HCEC 1CT (cell line): ENCODE measurements around the gene SSX2IP.

Source experiments
- DNase-seq: peaks from one replicate; pipeline ENCODE4 v3.0.0-alpha.2; 2017

The SSX2IP gene

DNA sequence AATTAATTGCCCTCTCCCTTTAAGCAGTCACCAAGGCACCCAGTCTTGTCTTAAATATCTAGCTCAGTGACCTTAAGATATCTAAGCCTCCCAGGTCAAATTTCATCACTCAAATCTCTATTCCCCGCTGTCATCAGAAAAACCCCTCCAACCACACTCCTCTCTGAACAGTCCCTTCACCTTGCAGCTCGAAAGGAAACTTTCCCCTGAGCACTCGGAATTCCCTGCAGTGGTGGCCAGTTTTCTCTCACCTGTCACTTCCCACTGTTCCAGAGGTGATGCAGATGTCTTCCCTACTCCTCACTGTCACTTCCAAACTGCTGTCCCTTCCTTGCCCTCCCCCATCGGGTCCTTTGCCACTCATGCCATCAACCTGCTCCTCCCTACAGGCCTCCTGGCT, 15.3 kb upstream of the SSX2IP start:
- DNase-seq, result no peak

DNA sequence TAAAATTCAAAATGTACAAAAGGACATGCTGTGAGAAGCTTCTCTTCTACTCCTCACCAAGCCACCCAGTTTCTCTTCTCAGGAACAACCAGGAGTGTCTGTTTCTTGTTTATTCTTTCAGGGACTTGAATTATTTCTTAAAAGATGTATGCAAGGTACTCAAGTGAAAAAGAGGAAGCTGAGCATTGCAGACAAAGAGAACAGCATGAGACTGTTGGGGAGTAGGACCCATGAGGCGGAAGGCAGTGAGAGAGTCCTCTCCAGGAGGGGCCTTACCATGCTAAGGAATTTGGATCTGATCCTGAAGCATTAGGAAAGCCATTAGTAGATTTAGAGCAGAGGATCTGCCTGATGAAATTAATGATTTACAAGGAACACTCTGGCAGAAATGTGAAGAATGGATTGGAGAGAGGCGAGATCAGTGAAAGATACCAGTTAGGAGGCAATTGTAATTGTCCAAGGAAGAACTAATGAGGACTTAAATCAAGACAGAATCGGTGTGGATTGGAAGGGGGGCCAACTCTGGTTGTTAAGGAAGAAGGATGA, 14.7 kb upstream of the SSX2IP start:
- no peak for DNase-seq

DNA sequence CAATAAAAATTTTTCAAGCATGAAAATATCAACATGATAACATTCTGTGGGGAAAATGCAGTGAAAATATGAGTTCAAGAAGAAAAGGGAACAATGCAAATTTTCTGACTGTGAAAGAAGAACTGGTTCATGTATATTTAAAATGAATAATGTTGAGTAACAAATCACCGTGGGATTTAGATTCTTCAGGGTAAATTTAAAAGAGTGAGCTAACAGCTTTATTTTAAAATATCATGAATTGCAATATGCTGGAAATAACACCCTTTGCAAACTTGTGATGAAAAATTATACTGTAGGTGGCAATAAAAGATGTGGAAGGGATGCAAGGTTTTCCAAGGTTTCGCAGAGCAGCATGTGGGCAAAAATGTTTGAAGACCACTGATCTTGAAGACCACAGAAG, 13.2 kb upstream of the SSX2IP start:
- no peak for DNase-seq

DNA sequence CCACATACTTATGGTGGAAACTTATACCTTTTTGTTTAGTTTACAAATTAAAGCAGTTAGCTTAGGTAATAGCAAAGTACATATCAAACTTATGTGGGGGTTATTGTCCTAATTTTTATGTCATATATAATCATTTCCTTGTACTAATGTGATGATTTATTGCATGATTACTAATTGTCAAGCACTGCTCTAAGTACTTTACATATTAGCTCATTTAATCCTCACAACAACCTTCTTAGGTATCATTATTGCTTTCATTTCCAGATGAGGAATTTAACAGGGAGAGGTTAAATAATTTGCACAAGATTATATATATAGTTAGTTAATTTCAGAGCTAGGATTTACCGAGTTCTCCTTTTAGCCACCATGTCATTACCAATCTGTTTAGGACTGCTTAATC, 11.9 kb upstream of the SSX2IP start:
- no peak for DNase-seq

DNA sequence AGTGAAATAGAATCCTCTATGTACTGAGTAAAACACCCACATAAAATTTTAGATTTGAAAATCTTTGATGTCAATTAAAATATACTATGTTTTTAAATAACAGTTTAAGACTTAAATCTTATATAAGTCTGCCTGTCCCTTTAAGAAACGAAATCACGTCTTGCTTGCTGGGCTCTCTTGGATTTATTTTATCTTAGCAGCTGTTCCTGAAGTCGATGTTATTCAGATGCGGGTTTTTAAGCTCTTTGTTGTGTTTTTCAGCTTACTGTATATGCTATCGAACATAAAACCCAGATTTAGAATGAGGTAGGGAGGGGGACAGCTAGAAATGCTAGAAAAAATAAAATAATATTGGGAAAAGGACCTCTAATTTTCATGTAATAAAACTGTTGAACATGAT, 11.1 kb upstream of the SSX2IP start:
- DNase-seq, result peak; percentile 17

DNA sequence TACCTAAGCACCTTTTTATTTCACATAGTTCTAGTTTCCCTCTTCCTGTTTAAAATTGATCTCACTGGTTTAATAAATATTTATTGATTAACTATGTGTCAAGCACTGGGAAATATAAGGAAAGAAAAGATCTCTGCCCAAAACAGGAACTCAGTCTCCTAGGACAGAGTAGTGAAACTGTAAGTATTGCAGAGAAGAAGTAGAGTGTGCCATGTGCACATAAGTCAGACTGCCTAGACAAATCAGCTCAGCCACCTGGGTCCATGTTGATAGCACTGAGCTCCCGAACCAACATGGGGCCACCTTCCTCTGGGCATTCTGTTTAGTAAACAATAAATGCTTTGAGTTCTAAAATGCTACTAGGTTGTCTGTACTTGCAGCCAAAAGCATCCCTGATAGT, 9.8 kb upstream of the SSX2IP start:
- no peak for DNase-seq

DNA sequence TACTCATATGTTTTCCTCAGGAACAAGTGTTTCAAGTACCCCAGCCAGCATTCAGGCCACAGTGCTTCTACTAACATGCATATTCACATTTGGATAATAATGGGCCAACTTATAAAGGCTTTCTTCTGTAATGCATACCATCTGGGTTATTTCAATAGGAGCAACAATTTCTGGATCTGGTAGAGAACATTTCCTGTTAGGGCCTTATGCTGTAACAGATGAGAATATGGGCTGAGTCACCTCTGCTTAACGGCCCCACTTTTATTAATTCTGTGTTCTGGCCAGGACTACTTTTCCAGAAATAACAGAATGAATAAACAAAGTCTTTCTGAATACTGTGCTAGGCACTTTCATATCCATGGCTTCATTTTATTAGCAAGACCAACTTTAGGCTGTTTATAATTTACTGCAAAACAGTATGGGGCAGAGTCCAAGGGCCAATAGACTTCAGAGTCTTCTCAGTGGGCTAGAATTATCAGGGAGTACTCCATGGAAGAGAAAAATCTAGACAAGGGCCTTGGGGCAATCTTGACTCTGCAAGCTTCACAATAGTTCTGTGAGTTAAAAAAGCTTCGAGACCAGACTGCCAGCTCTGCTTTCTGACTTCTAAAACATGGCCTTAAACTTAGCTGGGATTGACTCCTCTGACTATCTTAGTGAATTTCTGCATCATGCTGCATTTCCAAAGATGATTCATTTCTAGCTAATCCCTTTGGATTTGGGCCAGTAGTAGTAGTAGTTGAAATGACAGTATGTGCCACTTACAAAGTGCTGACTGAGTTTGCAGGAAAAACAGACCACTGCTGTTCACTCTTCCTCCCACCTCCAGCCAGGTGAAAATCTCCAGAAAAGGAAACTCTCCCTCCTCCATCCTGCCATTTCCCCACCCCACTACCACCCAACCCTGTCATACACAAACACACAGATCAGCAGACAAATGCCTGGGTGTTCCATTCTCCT, 8.2 kb upstream of the SSX2IP start:
- peak; percentile 95 for DNase-seq

DNA sequence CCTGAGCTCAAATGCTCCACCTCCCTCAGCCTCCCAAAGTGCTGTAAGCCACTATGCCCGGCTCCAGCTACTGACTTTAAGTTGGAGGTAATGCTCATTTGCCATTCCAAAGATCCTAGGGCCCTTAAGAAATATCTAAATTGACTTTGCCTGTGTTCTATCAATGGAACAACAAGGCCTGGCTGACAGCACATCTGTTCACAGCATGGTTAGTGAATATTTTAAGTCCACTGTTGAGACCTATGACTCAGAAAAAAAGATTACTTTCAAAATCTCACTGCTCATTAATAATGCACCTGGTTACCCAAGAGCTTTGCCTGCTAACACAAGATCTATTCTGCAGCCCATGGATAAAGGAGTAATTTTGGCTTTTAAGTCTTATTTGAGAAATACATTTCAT, 3.5 kb upstream of the SSX2IP start:
- DNase-seq, result peak; percentile 53

DNA sequence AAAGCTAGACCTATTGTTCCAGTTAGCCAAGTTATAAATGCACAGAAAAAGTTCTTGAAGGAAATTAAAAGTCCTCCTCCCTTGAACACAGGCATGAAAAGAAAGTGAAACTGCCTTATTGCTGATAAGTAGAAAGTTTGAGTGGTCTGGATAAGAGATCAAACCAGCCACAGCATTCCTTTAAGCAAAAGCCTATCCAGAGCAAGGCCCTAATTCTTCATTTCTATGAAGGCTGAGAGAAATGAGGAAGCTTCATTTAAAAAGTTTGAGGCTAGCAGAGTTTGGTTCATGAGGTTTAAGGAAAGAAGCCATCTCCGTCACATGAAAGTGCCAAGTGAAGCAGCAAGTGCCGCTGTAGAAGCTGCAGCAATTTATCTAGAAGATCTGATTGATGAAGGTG, 2.7 kb upstream of the SSX2IP start:
- DNase-seq, result no peak

DNA sequence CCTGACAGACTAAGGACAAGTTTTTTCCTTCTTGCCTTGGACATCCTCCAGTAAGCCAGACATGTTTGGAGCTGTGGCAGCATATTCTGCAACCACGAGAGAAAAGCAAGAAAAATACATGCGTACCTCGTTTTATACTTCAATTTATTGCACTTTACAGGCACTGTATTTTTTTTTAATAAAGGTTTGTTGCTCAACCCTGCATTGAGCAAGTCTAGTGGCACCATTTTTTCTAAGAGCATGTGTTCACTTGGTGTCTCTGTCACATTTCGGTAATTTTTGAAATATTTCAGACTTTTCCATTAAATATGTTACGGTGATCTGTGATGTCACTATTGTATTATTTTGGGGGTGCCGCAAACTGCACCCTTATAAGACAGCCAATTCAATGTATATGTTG, 2.1 kb upstream of the SSX2IP start:
- DNase-seq, result no peak

DNA sequence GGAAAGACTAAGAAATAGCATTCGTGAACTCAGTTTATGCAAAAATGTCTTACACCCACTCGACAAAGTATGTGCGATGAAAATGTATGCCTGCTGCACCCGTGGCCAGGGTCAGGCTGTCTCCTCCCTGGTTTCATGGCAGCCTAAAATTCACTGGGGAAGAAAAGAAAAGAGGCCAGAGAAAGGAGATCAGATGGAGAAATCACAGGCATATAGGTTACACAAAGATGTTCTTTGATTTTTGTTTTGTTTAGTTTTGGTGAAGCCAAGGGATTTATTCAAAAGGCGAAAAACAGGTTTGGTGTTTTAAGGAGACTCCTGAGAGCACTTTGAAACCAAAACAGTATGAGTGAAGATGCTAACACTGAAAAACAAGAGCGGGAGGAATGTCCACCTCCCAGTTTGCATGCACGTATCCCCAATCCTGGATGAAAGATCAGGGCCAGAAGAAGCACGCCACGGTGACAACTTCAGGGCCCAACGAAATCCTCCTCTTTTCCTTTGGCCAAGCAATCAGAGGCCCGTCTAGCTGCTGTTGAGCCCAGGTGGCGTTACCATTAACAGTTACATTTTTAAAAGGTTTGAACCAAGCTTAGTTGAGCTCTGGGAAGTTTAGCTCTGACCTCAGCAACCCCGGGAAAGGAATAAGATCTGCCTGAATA, 992 bp upstream of the SSX2IP start:
- DNase-seq, result no peak

DNA sequence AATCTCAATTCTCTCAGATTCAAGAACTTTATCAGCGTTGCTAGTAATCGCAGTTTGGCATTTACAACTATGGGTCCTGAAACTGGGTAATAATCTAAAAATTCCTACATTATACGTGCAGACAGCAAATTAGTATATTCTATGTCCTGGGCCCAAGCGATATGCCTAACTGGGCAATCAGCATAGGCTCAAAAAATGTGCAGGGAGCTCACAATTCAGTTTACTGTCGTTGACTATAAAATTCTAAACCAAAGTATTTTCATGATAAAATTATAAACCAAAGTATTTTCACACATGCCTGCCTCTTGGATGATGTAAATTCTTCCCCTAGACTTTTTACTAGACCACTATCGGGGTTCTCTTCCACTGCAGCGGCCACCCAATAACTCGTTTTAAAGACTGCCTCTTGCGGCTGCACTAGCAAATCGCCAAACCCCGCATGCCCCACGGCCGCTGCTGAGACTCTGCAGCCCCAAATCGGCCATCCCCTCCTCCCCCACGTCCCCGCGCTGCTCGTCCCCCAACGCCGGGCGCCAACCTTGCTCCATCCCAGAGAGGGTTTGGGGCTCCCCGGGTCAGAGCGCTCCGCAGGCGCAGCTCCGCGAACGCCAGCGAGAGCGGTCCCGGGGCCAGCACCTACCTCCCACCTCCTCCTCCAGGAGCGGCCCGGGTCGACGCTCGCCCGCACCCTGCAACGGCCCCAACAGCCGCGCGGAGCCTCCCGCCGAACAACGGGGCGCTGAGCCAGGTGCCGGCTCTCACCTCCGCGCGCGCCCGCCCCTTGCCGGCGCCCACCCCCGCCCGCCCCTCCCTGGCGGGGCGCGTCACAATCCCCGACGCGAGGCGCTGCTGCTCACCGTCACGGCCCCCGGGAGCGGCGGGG, 506 bp downstream of the SSX2IP start:
- peak; percentile 71 for DNase-seq

DNA sequence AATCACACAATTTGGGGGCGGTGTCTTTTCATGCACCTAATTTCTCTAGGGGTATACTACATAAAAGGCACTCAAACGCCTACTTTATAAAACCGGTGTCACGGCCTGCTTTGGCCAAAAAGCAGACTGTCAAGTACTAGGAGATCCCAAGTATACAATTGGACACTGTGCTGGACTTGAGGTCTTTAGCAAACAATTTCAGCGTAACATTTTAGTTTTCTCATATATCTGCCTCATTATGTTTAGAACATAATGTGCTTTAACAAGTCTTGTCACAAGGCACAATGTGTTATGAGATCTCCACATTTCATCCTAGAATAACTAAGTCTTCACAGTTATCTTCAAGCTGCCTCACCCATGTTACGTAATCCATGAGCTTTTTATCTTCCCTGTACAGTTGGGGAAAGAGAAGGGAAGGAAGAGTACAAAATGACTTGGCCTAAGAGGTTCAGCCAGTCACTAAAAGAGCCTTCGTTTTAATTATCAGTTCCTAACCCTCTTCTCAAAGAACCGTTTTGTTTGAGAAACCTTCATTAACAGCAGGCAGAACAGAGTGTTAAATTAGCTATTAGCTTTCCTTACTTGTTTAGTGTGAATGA, 1.7 kb downstream of the SSX2IP start:
- DNase-seq, result no peak

DNA sequence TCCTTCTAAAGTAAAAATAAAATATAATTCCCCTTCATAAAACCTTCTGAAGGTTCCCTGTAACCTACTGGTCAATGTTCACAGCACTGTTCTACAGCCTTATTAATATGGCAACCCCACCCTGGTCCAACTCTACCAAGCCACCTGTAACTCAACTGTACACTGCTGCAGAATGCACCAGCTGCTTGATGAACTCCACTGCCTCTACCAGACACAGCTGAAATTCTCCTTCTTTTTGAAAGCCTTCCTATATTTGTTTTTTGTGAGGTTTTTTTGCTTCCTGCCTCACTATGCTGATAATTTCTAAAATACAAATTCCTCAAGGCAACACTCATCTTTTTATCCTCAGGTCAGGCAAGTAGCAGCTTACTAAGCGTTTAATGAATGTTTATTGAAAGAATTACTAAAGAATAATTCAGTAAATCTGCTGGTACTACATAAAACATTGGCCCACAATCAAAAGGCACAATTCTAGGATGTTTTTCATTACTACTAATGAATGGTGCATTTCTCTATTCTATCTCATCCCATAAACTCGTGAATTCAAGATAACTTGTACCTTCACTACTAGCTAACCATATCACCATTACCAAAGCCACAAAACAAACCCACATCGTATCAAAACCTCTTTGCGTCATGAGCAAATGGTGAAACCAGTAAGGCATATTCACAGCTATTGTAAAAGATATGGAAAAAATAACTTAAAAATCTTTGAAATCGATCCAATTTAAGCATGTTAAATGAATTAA, 2.4 kb downstream of the SSX2IP start:
- DNase-seq, result peak; percentile 39

DNA sequence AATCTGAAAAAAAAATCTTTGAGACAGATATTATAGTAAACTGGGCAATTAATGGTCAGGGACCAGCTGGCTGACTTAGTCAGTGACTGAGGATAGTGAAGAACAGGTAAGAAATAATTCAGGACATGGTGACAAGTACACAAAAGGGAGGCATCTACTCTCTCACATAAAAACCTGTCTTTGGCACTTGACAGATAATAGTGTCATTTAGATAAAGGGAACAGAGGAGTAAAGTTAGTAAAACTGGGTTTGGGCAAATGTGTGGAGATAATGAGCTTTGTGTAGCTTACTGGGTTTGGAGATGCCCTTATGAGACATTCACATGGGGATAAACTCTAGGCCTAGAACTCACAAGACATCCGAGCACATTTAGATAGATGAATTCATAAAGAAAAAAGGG, 4.0 kb downstream of the SSX2IP start:
- DNase-seq, result no peak

DNA sequence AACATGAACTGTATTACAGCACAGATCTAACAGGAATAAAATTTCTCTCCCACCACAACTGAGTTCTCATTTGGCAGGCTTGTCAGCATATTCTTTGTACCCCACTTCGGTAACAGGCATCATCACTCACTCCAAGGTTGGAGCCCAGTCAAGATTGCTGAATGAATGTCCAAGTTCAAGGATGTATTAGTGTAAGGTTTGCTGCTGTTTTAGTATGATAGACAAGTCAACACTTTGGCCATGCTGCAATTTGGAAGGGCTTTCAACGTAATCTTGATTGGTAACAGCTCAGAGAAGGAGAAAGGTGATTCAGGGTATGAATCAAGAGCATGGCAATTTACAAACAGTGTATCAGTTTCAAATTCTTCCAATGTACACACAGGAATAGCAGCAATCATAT, 6.8 kb downstream of the SSX2IP start:
- no peak for DNase-seq

DNA sequence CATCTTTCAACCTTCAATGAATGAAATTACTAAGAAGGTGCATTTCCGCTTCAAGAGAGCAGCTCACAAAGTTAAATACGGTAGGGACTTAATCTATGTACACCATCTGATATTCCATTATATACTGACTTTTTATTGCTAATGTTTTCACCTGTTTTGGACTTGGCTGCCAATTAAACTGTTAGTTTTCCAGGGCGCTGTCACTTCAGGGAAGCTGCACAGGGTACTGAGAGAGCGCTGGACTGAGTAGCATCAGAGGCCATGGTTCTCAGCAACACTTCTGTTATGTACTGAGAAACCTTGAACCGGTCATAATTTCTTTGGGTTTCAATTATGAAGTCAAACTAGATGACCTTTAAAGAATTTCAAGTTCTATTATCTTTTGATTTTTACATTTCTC, 8.2 kb downstream of the SSX2IP start:
- no peak for DNase-seq

DNA sequence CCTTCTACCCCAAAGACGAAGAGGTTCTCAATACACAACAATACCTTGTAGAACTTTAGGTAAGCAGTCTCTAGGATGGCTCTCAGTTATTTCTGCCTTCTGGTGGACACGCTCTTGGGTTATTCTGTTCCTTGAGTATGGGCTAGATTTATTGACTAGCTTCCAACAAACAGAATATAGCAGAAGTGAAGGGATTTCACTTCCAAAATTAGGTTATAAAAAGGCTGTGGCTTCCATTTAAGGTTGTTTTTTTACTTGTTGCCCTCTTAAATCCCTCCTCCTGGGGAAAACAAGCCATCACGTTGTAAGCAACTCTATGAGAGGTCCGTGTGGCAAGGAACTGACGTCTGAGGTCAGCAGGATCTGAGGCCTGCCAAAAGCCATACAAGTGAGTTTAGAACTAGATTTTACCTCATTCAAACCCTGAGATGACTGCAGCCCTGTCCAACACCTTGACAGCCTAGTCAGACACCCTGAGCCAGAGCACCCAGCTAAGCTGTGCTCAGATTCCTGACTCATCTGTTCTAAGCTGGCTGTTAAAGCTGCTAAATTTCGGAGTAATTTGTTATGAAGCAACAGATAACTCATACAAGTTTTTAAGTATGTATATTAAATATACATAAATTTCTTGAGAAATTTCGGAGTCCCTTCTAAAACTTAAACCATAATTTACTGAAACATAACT, 12.7 kb downstream of the SSX2IP start:
- no peak for DNase-seq

DNA sequence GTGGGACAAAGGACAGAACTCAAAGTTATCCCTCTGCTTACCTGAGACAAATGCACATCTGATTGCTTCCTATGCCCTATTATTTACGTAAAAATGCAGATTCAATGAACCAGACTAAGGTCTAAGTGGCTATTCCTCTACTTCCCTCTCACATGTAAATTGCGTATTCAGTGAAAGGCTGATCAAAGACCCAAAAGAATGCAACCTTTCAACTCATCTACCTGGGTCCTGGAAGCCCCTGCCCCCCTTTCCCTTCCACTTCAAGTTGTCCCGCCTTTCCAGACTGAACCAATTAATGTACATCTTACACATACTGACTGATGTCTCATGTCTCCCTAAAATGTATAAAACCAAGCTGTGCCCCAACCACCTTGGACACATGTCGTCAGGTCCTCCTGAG, 14.6 kb downstream of the SSX2IP start:
- DNase-seq, result no peak

DNA sequence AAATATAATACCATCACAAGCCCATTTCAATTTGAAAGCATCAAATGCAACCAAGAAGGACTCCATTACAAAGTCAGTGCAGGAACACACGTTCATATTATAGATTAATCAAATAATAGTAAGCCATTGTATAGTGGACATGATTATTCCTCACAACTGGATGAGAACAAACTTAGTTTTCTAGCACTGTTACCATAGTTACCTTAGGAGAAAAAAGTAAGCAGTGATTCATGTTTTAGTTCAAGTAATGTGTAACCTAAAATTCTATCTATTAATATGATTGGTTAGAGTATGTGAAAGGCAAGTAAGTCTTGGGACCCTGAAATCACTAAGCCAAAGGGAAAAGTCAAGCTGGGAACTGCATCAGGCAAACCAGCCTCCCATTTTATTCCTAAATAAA, 15.2 kb downstream of the SSX2IP start:
- no peak for DNase-seq

DNA sequence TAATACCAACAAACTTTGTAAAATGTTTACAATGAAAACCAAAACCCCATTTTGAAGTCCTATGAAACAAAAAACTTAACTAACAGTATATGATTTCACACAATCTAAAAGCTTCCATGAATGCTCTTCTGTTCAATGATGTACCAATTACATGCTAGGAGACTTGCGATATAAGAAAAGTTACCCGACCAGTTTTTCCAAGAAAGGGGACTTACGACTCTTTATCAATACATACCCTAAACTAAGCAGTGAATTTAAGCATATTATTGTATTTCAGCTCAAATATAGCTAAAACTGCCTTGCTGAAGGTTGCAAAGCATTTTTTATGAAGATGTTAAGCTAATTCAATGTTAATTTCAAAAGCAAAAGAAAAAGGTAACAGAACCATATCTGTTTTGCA, 15.6 kb downstream of the SSX2IP start:
- DNase-seq, result no peak
